ENCODE data around the gene PRKCD.

Gene PRKCD

DNA sequence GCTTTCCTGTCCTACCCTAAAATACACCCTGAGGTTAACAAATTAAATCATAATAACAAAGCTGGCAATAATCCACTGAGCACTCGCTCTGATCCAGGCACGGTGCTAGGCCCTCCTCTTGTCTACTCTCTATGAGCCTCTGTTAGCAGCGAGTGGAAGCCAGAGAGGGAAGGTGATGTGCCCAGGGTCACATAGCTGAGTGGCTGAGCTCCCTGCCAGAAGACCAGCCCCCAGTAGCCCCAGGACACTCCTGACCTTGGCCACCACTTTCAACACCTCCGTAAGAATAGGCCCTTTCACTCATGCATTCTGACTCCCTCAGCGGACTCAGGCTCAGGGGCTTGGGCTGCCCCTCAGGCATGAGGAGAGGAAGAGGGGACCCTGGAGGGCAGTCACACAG lies 9.5 kb upstream of the PRKCD start:
- peak overlapping the region; percentile 94 for H3K27ac ChIP-seq
- TF ChIP-seq, protein P1, sequence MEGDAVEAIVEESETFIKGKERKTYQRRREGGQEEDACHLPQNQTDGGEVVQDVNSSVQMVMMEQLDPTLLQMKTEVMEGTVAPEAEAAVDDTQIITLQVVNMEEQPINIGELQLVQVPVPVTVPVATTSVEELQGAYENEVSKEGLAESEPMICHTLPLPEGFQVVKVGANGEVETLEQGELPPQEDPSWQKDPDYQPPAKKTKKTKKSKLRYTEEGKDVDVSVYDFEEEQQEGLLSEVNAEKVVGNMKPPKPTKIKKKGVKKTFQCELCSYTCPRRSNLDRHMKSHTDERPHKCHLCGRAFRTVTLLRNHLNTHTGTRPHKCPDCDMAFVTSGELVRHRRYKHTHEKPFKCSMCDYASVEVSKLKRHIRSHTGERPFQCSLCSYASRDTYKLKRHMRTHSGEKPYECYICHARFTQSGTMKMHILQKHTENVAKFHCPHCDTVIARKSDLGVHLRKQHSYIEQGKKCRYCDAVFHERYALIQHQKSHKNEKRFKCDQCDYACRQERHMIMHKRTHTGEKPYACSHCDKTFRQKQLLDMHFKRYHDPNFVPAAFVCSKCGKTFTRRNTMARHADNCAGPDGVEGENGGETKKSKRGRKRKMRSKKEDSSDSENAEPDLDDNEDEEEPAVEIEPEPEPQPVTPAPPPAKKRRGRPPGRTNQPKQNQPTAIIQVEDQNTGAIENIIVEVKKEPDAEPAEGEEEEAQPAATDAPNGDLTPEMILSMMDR (IDR thresholded peaks at IDR 0.05), result no peak
- no peak for TF ChIP-seq ZFX (IDR thresholded peaks at IDR 0.05; ENCODE audit: borderline replicate concordance)

DNA sequence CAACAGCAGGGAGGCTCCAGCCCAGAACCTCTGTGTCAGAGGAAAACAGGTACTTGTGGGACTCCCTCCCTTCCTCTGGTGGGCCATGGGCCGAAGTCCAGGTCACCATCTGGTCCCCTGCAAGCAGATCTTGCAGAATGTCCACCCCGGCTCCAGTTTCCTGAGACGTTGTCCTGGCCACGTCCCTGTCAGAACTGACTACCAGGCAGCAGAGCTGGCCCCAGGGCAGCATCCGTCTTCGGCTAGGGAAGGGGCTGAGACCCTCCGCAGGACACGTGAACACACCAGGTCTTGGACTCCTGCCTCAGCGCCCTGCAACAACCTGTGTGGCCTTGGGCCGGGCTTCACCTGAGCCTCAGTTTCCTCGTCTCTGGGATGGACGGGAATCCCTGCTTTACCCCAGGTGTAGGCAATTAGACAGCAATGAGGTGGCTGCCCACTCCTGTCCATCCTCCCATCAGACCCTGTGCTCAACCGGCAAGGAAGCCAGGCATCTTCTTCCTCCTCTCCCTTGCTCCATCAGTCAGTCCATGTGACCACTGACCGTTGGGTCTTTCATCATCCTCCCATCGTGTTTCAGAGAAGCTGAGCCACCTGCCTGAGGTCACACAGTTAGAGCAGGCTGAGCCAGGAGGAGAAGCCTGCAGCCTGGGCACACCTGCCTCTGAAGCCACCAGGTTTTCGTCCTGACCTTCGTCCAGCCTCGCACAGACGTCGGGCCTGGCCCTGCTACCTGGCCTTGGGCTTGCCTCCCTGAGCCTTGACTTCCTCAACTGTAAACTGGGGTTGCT lies 8.9 kb upstream of the PRKCD start:
- H3K27ac ChIP-seq, result peak overlapping the region; percentile 94; the same call in 1 of the 2 replicates
- TF ChIP-seq ZFX (IDR thresholded peaks at IDR 0.05; ENCODE audit: borderline replicate concordance), result no peak
- TF ChIP-seq, protein P1 (IDR thresholded peaks at IDR 0.05), result no peak

DNA sequence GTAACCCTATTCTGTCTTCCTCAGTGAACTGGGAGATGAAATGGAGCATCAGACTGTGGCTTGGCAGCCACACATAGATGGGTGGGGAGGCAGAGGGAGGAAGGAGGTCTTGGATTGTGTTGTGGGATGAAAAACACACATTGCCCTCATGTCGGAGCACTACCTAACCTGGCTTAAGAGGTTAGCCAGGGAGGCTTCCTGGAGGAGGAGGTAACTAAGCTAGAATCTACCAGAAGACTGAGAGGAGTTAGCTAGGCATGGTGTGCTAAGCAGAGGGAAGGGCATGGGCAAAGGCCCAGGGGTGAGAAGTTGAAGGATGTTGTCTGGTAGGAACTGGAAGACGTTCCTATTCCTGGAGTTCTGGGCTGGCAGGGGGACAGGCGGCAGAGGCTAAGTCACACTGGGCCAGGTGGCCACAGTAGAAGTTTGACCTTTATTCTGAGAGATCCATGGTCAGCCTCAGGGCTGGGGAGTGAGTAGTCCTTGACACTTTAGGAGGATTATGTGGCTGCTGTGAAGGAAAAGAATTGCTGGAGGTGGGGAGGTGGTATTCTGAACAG lies 7.7 kb upstream of the PRKCD start:
- peak overlapping the region; percentile 94; the same call in 1 of the 2 replicates for H3K27ac ChIP-seq
- TF ChIP-seq, protein P1 (IDR thresholded peaks at IDR 0.05), result no peak
- TF ChIP-seq ZFX (IDR thresholded peaks at IDR 0.05; ENCODE audit: borderline replicate concordance), result no peak

DNA sequence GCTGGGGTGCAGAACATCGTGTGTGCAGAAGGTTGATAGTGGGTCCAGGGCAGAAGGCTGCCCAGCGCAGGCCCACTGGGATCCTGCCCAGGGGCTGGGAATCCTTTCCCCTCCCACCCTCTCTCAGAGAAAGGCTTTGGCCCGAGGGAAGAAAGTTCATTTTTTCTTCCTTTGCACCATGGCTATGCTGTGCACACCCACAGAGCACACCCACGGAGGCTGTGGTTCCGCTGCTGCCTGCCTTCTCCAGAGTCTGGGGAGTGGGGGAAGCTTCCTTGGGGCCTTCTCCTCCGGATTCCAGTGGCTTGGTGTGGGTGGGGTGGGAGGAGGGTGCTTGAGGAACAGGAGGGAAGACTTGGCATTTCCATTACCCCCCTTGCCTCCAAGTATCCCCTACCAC lies 7.0 kb upstream of the PRKCD start:
- TF ChIP-seq, protein P1 (IDR thresholded peaks at IDR 0.05), result no peak
- TF ChIP-seq ZFX (IDR thresholded peaks at IDR 0.05; ENCODE audit: borderline replicate concordance), result no peak
- H3K27ac ChIP-seq, result peak overlapping the region; percentile 94; the same call in 1 of the 2 replicates

DNA sequence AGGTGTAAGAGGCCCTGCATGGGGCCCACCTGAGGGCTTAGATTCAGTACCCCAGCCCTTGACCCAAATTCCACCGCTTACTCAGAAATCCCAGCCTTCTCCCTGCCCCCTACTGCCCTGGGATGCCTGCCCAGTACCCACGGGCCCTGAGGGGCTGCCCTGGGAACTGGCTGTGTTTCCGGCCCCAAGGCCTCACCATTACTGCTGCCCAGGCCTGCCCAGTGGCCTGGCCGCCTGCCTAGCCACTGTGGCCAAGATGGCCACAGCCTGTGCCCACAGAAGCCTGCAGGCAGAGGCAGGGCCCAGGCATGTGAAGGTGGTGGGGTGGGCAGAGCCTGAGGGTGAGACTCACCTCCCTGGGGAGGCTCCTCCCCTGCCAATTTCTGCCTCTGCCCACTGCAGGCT lies 6.1 kb upstream of the PRKCD start:
- H3K27ac ChIP-seq, result peak overlapping the region; percentile 94
- TF ChIP-seq, protein P1 (IDR thresholded peaks at IDR 0.05), result no peak
- no peak for TF ChIP-seq ZFX (IDR thresholded peaks at IDR 0.05; ENCODE audit: borderline replicate concordance)

DNA sequence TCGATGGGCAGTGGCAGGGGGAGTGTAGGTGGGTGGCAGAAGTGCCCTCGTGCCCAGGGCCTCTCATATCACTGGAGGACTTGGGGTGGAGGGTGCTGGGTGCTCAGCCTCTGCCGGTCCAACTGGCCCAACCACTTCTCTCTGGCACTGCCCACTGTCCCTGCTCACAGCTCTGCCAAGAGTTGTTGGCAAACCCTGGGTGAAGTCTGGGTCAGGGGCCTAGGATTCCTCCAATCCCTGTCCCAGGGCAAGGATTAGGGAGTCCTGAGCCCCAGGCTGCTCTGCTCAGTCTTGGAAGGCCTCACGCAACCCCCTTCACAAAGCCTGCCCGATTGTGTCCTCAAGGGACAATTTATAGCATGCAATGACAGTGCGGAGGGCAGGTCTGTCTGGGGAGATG lies 5.2 kb upstream of the PRKCD start:
- TF ChIP-seq, protein P1 (IDR thresholded peaks at IDR 0.05), result no peak
- TF ChIP-seq ZFX (IDR thresholded peaks at IDR 0.05; ENCODE audit: borderline replicate concordance), result no peak
- H3K27ac ChIP-seq, result peak overlapping the region; percentile 94

DNA sequence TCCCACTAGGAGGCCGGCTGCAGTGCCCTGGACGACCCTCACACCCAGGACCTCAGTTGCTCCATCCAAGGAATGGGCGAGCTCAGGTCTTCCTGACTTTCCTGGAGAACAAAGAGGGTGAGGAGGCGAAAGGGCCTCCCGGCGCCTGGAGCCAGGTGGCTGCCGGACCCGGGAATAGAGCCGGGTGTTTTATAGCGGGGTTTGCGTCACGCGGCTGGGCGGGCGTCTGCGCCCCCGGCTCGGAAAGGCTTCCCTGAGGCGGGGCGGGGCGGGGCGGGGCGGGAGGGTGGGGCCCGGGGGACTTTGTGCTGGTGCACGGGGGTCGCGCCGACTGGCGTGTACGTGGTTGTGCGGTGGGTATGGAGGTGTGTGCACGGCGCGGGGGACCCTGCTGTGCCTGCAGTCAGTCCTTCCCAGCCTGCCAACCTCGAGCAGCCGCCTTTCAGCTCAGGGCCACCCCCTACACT lies 4.6 kb upstream of the PRKCD start:
- peak overlapping the region; percentile 94 for H3K27ac ChIP-seq
- TF ChIP-seq ZFX (IDR thresholded peaks at IDR 0.05; ENCODE audit: borderline replicate concordance), result no peak
- TF ChIP-seq, protein P1 (IDR thresholded peaks at IDR 0.05), result no peak
